ENCODE results near the gene PIP5K1B. TPM values are rescaled to one million over a fixed set of nuclear protein-coding genes. Genes with fewer than 3 reads are reported as not detected.
A peak's percentile ranks its signal among the peaks of the same experiment; 100 is the strongest.
"Not testable (repeated sequence)": the region's sequence is repeated elsewhere in the genome, so short reads cannot be mapped to it uniquely, and the experiment has no call there.

PIP5K1B gene
- total RNA-seq, 1 donor from 2014 or later: 71.9 TPM

GRCh38 chr9:68981789-68982188, 276.7 kb downstream of the PIP5K1B start:
- intact Hi-C loops (cut with micrococcal nuclease): no loop called here
- Histone ChIP-seq H3K27ac (replicated peaks) (peak overlapping the region; percentile 89), H3K4me3 (no peak overlapping the region), H3K36me3 (no peaks in the 10 kb centered on the region), H3K9me3 (replicated peaks) (no peaks in the 10 kb centered on the region), H3K4me1 (peaks cover 60% of the 10 kb centered on the region), H3K27me3 (ENCODE audit: low read depth) (no peaks in the 10 kb centered on the region)
- no peak for DNase-seq
- TF ChIP-seq CTCF (IDR thresholded peaks at IDR 0.05; ENCODE audit: borderline replicate concordance): no peak

- intact Hi-C loops (cut with micrococcal nuclease): no loop called here
- no peak for TF ChIP-seq CTCF (IDR thresholded peaks at IDR 0.05; ENCODE audit: borderline replicate concordance)
- H3K9me3 ChIP-seq (replicated peaks): no peaks in the 10 kb centered on the region
- peaks cover 59% of the 10 kb centered on the region for H3K4me1 ChIP-seq
- H3K4me3 ChIP-seq: no peak overlapping the region
- DNase-seq: no peak
- H3K27ac ChIP-seq (replicated peaks): peak overlapping the region; percentile 89
- H3K27me3 ChIP-seq (ENCODE audit: low read depth): no peaks in the 10 kb centered on the region
- H3K36me3 ChIP-seq: no peaks in the 10 kb centered on the region
These were observed 278.0 kb downstream of the PIP5K1B start for GRCh38 chr9:68983008-68983411.

- intact Hi-C loops (cut with micrococcal nuclease): no loop called here
- Histone ChIP-seq H3K27me3 (ENCODE audit: low read depth) (no peaks in the 10 kb centered on the region), H3K9me3 (replicated peaks) (no peaks in the 10 kb centered on the region), H3K36me3 (no peaks in the 10 kb centered on the region), H3K27ac (replicated peaks) (peak overlapping the region; percentile 89), H3K4me1 (peaks cover 51% of the 10 kb centered on the region), H3K4me3 (no peak overlapping the region)
- DNase-seq: no peak
- no peak for TF ChIP-seq CTCF (IDR thresholded peaks at IDR 0.05; ENCODE audit: borderline replicate concordance)
These were observed 278.7 kb downstream of the PIP5K1B start for GRCh38 chr9:68983522-68984424.

GRCh38 chr9:68986949-68987348, 281.9 kb downstream of the PIP5K1B start:
- H3K4me3 ChIP-seq; H3K27ac ChIP-seq (replicated peaks); DNase-seq; H3K36me3 ChIP-seq; H3K9me3 ChIP-seq (replicated peaks); intact Hi-C loops (cut with micrococcal nuclease); H3K27me3 ChIP-seq (ENCODE audit: low read depth): not testable (repeated sequence)
- H3K4me1 ChIP-seq: peaks cover 21% of the 10 kb centered on the region

- Histone ChIP-seq H3K4me3 (no peak overlapping the region), H3K36me3 (no peaks in the 10 kb centered on the region), H3K27ac (replicated peaks) (no peak overlapping the region), H3K4me1 (peaks cover 6% of the 10 kb centered on the region), H3K9me3 (replicated peaks) (no peaks in the 10 kb centered on the region), H3K27me3 (ENCODE audit: low read depth) (no peaks in the 10 kb centered on the region)
- intact Hi-C loops (cut with micrococcal nuclease): no loop called here
- TF ChIP-seq CTCF (IDR thresholded peaks at IDR 0.05; ENCODE audit: borderline replicate concordance): no peak
- DNase-seq: no peak
These were observed 286.4 kb downstream of the PIP5K1B start for GRCh38 chr9:68991457-68991856.

GRCh38 chr9:68995776-68996175, 290.7 kb downstream of the PIP5K1B start:
- Histone ChIP-seq H3K4me3 (no peak overlapping the region), H3K4me1 (peaks cover 36% of the 10 kb centered on the region), H3K27me3 (ENCODE audit: low read depth) (no peaks in the 10 kb centered on the region), H3K27ac (replicated peaks) (peak overlapping the region; percentile 73), H3K9me3 (replicated peaks) (no peaks in the 10 kb centered on the region), H3K36me3 (no peaks in the 10 kb centered on the region)
- DNase-seq: no peak
- TF ChIP-seq CTCF (IDR thresholded peaks at IDR 0.05; ENCODE audit: borderline replicate concordance): no peak
- intact Hi-C loops (cut with micrococcal nuclease): no loop called here

Data from left ventricle myocardium inferior (tissue), 1 donor.